ENCODE data around the gene GSTA5.
"Not testable (repeated sequence)": the region's sequence is repeated elsewhere in the genome, so short reads cannot be mapped to it uniquely, and the experiment has no call there.

Gene GSTA5

GRCh38 chr6:52830869-52831268 lies 9.7 kb downstream of the GSTA5 start:
- DNase-seq: not testable (repeated sequence)

DNA sequence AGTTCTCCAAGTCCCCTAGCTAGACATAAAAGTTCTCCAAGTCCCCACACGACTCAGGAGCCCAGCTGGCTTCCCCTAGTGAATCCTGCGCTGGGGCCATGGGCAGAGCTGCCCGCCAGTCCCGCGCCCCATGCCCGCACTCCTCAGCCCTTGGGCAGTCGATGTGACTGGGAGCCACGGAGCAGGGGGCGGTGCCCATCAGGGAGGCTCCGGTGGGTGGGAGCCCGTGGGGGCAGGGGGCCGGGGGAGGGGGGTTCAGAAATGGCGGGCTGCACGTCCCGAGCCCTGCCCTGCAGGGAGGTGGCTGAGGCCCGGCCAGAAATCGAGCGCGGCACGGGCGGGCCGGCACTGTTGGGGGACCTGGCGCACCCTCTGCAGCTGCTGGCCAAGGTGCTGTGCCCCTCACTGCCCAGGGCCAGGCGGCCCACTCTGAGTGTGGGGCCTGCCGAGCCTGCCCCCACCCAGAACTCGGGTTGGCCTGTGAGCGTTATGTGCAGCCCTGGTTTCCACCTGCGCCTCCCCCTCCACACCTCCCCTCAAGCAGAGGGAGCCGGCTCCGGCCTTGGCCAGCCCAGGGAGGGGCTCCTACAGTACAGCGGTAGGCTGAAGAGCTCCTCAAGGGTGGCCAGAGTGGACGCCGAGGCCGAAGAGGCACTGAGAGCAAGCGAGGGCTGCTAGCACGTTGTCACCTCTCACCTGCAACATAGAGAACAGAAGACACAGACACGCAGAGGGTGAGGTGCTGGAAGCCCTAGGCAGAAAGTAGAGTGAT lies 11.4 kb downstream of the GSTA5 start:
- DNase-seq: no peak

DNA sequence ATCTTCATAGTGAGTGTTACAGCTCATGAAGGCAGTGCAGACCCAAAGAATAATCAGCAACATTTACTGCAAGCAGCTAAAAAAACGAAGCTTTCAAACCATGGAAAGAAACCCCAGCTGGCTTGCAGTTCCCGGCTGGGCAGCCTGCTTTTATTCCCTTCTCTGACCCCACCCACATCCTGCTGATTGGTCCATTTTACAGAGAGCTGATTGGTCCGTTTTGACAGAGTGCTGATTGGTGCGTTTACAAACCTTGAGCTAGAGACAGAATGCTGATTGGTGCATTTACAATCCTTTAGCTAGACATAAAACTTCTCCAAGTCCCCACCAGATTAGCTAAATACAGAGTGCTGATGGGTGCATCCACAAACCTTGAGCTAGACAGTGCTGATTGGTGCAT lies 12.0 kb downstream of the GSTA5 start:
- not testable (repeated sequence) for DNase-seq

GRCh38 chr6:52827073-52827783 lies 13.4 kb downstream of the GSTA5 start:
- DNase-seq: not testable (repeated sequence)

- no peak for DNase-seq
Observed at GRCh38 chr6:52826513-52826912, 14.1 kb downstream of the GSTA5 start.

DNA sequence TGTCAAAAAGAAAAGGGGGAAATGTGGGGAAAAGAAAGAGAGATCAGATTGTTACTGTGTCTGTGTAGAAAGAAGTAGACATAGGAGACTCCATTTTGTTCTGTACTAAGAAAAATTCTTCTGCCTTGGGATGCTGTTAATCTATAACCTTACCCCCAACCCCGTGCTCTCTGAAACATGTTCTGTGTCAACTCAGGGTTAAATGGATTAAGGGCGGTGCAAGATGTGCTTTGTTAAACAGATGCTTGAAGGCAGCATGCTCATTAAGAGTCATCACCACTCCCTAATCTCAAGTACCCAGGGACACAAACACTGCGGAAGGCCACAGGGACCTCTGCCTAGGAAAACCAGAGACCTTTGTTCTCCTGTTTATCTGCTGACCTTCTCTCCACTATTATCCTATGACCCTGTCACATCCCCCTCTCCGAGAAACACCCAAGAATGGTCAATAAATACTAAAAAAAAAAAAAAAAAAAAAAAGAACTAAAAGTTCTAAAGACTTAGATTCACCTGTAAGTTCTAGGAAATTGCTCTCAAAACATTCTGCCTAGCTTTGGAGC lies 14.6 kb downstream of the GSTA5 start:
- DNase-seq: not testable (repeated sequence)

- DNase-seq: not testable (repeated sequence)
Observed at GRCh38 chr6:52825270-52825793, 15.3 kb downstream of the GSTA5 start.

DNA sequence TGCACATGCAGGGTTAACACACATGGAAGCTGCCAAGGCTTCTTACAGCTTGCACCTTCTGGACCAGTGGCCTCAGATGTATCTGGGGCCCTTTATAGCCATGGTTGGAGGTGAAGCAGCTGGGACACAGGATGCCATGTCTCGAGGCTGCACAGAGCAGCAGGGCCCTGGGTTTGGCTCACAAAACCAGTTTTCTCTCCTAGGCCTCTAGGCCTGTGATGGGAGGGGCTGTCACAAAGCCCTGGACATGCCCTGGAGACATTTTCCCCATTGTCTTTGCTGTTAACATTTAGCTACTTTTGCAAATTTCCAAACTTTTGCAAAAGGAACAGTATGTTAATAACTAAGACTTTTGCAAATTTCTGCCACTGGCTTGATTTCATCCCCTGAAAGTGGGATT lies 18.8 kb downstream of the GSTA5 start:
- no peak for DNase-seq

GRCh38 chr6:52820198-52820597 lies 20.4 kb downstream of the GSTA5 start:
- no peak for DNase-seq

GRCh38 chr6:52815167-52816092 lies 25.2 kb downstream of the GSTA5 start:
- DNase-seq: peak; percentile 56 to 73

GRCh38 chr6:52814545-52814944 lies 26.1 kb downstream of the GSTA5 start:
- not testable (repeated sequence) for DNase-seq

DNA sequence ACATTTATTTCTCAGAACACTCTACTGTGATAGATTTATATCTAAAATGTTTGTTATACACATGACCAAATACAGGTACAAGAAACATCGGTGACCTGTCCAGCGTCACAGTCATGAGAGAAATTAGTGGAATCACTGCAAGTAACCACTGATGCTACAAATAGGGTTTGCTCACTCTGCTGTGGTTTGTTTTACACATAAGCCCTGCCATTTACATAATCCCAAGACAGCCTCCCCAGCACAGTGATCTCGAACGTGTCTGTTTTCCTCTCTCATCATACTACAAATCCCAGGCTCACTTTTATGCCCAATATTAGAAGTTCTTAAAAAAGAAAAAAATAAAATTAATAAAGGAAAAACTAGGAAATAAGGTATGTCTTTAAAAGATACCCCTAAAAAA lies 30.8 kb downstream of the GSTA5 start:
- not testable (repeated sequence) for DNase-seq

DNA sequence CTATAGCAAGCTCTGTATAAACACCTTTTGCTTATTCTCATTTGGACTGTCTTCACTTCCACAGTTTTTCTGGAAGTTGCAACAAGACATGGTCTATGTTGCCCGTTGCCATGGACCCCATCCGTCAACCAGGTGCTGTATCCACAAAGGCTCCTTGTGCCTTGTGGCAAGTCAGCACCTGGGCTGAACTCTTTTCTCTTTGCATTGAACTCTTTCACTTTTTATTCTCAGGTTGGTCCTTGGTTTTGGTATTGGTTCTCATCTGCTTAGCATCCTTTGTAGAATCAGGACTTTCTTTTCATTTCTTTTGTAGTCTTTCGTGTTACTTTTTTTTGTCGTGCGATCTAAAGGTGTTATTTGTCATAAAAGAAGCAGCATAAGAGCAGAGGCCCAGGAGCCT lies 32.0 kb downstream of the GSTA5 start:
- no peak for DNase-seq

DNA sequence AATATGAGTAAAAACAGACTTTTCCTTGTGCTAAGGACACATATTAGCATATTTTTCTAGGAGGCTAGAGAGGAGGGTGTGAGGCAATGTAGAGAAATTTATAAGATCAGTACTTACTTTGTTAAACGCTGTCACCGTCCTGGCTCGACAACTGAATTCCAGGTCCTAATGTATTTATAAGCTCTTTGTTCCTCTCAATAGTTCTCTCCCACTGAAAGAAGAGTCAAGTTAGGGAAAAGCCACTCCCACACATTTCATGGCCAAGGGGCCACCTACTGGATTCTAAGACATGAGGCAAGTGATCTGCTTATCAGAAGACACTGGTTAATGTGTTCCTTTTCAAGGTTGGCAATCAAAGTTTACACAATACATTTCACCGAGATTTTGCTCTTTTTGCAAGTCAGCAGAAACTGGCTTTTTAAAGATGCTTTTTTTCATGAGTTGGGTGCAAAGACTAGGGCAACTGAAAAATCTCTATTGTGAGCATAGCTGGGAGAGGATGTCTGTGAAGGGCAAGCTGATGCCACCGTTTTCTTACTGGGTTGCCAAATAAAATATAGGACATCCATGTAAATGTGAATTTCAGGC lies 36.9 kb downstream of the GSTA5 start, which contains the start of gene GSTA1:
Gene GSTA1, minus strand, starts transcription at position 149 of the 588 bp plus-strand sequence. CDS start 4,549 bp downstream, outside the sequence.
- DNase-seq: not testable (repeated sequence)

- no peak for DNase-seq
Observed at GRCh38 chr6:52802806-52803205, 37.8 kb downstream of the GSTA5 start.

GRCh38 chr6:52801188-52801841 lies 39.3 kb downstream of the GSTA5 start:
- DNase-seq: no peak

GRCh38 chr6:52799272-52799671 lies 41.3 kb downstream of the GSTA5 start:
- DNase-seq: not testable (repeated sequence)

GRCh38 chr6:52794366-52794765 lies 46.2 kb downstream of the GSTA5 start:
- not testable (repeated sequence) for DNase-seq

DNA sequence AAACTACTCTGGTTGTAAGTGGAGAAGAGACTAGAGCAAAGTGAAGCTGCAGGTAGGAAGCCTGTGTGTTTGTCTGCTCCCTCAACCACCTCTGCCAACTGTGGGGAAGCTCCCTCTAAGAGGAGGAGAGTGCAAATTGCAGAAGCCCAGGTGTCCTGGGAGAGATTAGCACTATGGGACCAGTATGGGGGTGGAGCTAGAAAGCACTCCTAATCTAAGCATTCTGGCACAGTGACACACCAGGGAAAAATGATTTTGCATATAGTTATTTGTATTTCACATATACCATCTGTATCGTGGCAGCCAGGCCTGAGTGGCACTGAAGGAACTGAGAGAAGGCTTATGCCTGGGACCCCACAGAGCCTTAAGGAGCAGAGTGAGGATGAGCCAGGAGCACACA lies 49.8 kb downstream of the GSTA5 start:
- DNase-seq: no peak

- DNase-seq: not testable (repeated sequence)
Observed at GRCh38 chr6:52789658-52790057, 51.0 kb downstream of the GSTA5 start.

GRCh38 chr6:52788478-52788877 lies 52.1 kb downstream of the GSTA5 start:
- DNase-seq: no peak
